Keratinocyte (primary cell): Measurements from ENCODE around the gene BICDL2. TPM values are rescaled to one million over a fixed set of nuclear protein-coding genes. Genes with fewer than 3 reads are reported as not detected.

Experiments
- DNase-seq: peaks from one replicate; pipeline ENCODE4 v3.0.0-alpha.2; 2011; ENCODE audit warnings: low read depth, missing footprints, low spot score
- FAIRE-seq: peaks from 2 replicates; lab custom pipeline; 2011; peaks lifted over from hg19 to GRCh38; lab: Jason Lieb, UNC
- H2AFZ ChIP-seq: 2 replicates; pipeline ENCODE4 v1.6.0; 2012; ENCODE audit warnings: low read length, control low read depth, inconsistent platforms; ENCODE audit not compliant: control insufficient read depth
- H3K27ac ChIP-seq: 2 replicates; pipeline ENCODE4 v1.5.1; 2011; ENCODE audit warnings: low read length; ENCODE audit not compliant: control insufficient read depth, insufficient read depth
- H3K27me3 ChIP-seq: 3 replicates; pipeline ENCODE4 v1.6.0; 2011; ENCODE audit warnings: low read length; ENCODE audit not compliant: control insufficient read depth, insufficient read depth; ENCODE audit errors: extremely low read depth
- H3K36me3 ChIP-seq, 2 experiments: 2 replicates in 1 of 2; 3 replicates in 1 of 2; pipeline ENCODE4 v1.5.1; 2011; ENCODE audit warnings: low read length in 2 of 2, mild to moderate bottlenecking in 1 of 2; ENCODE audit not compliant: control insufficient read depth in 2 of 2, insufficient read depth in 2 of 2; ENCODE audit errors: extremely low read depth in 1 of 2
- H3K4me1 ChIP-seq: 3 replicates; pipeline ENCODE4 v1.5.1; 2011; ENCODE audit warnings: low read length; ENCODE audit not compliant: control insufficient read depth, insufficient read depth; ENCODE audit errors: extremely low read depth
- H3K4me2 ChIP-seq: 3 replicates; pipeline ENCODE4 v1.6.0; 2011; ENCODE audit warnings: low read depth, low read length; ENCODE audit not compliant: control insufficient read depth, insufficient read depth; ENCODE audit errors: extremely low read depth
- H3K4me3 ChIP-seq, 3 experiments: fragments of 200-600 bp in 1 of 3; sonication (generic) in 1 of 3; 2 replicates in 2 of 3; 3 replicates in 1 of 3; pipeline ENCODE4 v1.5.1; 2011 to 2016; ENCODE audit warnings: low read length in 3 of 3, mild to moderate bottlenecking in 3 of 3, control low read depth in 2 of 3, inconsistent platforms in 1 of 3, low read depth in 1 of 3, mixed read lengths in 1 of 3, mixed run types in 1 of 3, moderate library complexity in 1 of 3; ENCODE audit not compliant: control insufficient read depth in 2 of 3, insufficient read depth in 2 of 3; ENCODE audit errors: extremely low read depth in 1 of 3
- H3K79me2 ChIP-seq: 2 replicates; pipeline ENCODE4 v1.6.0; 2012; ENCODE audit warnings: low read length; ENCODE audit not compliant: control insufficient read depth, insufficient read depth
- H3K9ac ChIP-seq: 3 replicates; pipeline ENCODE4 v1.6.0; 2011; ENCODE audit warnings: low read length; ENCODE audit not compliant: control insufficient read depth, insufficient read depth; ENCODE audit errors: extremely low read depth
- H3K9me1 ChIP-seq: 3 replicates; pipeline ENCODE4 v1.6.0; 2011; ENCODE audit warnings: low read length; ENCODE audit not compliant: control insufficient read depth, insufficient read depth; ENCODE audit errors: extremely low read depth
- H3K9me3 ChIP-seq: 2 replicates; pipeline ENCODE4 v1.5.1; 2012; ENCODE audit warnings: low read depth, low read length; ENCODE audit not compliant: control insufficient read depth
- H4K20me1 ChIP-seq: 3 replicates; pipeline ENCODE4 v1.6.0; 2011; ENCODE audit warnings: low read length; ENCODE audit not compliant: control insufficient read depth, insufficient read depth; ENCODE audit errors: extremely low read depth
- CTCF ChIP-seq, 3 experiments: IDR thresholded peaks in 1 of 3; conservative IDR thresholded peaks in 1 of 3; optimal IDR thresholded peaks in 1 of 3; 2 replicates in 2 of 3; 3 replicates in 1 of 3; pipeline versions ENCODE3 to v1.5.1; 2011; ENCODE audit warnings: low read length in 3 of 3, mild to moderate bottlenecking in 3 of 3, moderate library complexity in 2 of 3, control low read depth in 1 of 3, inconsistent platforms in 1 of 3; ENCODE audit not compliant: insufficient read depth in 2 of 3; ENCODE audit errors: extremely low read depth in 1 of 3
- EZH2 ChIP-seq: IDR thresholded peaks from one replicate; pipeline ENCODE4 v1.6.1; 2012; ENCODE audit warnings: inconsistent platforms, mild to moderate bottlenecking, low read length, moderate library complexity
- dilution Hi-C: fragments of 300-500 bp; cut with MboI; formaldehyde crosslinking; loops from one replicate; pipeline ENCODE4 v1.7.0; 2020; ENCODE audit warnings: low sequenced_read_pairs; ENCODE audit not compliant: extremely low pct_ligation_motif_present
- polyA plus RNA-seq, 5 experiments: library from polyadenylated mRNA; depleted of rRNA in 3 of 5; stranded (reverse) in 3 of 5; stranded (forward) in 1 of 5; unstranded in 1 of 5; fragments of >200 nt; gene quantifications; 1 replicate in 1 of 5; 2 replicates in 3 of 5; 3 replicates in 1 of 5; pipeline versions ENCODE4 v1.2.1 to v1.2.3, GENCODE V29; 2011 to 2012; ENCODE audit warnings: missing spikeins in 2 of 5, low read depth in 1 of 5, low replicate concordance in 1 of 5

BICDL2 gene
- polyA plus RNA-seq, 1 donor (not counting 4 experiments of a cell fraction or from before 2014, with no cell fraction given) = 1.3 TPM

GRCh38 chr16:3009568-3010390, 27.0 kb downstream of the BICDL2 start:
- peaks cover 14% of the 10 kb centered on the region for H3K4me1 ChIP-seq
- no peaks in the 10 kb centered on the region for H3K79me2 ChIP-seq
- H4K20me1 ChIP-seq = no peaks in the 10 kb centered on the region
- H3K27me3 ChIP-seq = peaks cover 35% of the 10 kb centered on the region
- H3K27ac ChIP-seq = no peak overlapping the region
- no peaks in the 10 kb centered on the region for H3K9me3 ChIP-seq
- H3K4me3 ChIP-seq = no peak overlapping the region
- H3K9me1 ChIP-seq = no peaks in the 10 kb centered on the region
- H3K36me3 ChIP-seq = no peaks in the 10 kb centered on the region
- TF ChIP-seq CTCF (optimal IDR thresholded peaks at IDR 0.05 in 1 of 3, IDR thresholded peaks at IDR 0.05 in 1 of 3, conservative IDR thresholded peaks at IDR 0.05 in 1 of 3; ENCODE audit: extremely low read depth in 1 of 3, insufficient read depth in 2 of 3, low read length in 3 of 3) (no peak), EZH2 (no peak)
- H3K4me2 ChIP-seq = peak overlapping the region; percentile 10
- H2AFZ ChIP-seq = no peak overlapping the region
- dilution Hi-C loops = no loop called here
- DNase-seq (no peak), FAIRE-seq (no peak)
- H3K9ac ChIP-seq = no peak overlapping the region

- H3K4me1 ChIP-seq = peaks cover 14% of the 10 kb centered on the region
- no peak overlapping the region for H3K9ac ChIP-seq
- H2AFZ ChIP-seq = no peak overlapping the region
- no peak for FAIRE-seq
- DNase-seq = no peak
- H3K36me3 ChIP-seq = no peaks in the 10 kb centered on the region
- dilution Hi-C loops = no loop called here
- H3K27me3 ChIP-seq = peaks cover 27% of the 10 kb centered on the region
- H3K4me3 ChIP-seq = no peak overlapping the region
- no peaks in the 10 kb centered on the region for H3K9me1 ChIP-seq
- H4K20me1 ChIP-seq = no peaks in the 10 kb centered on the region
- H3K9me3 ChIP-seq = no peaks in the 10 kb centered on the region
- H3K4me2 ChIP-seq = no peak overlapping the region
- TF ChIP-seq EZH2 (no peak), CTCF (optimal IDR thresholded peaks at IDR 0.05 in 1 of 3, IDR thresholded peaks at IDR 0.05 in 1 of 3, conservative IDR thresholded peaks at IDR 0.05 in 1 of 3; ENCODE audit: extremely low read depth in 1 of 3, insufficient read depth in 2 of 3, low read length in 3 of 3) (no peak)
- no peak overlapping the region for H3K27ac ChIP-seq
- no peaks in the 10 kb centered on the region for H3K79me2 ChIP-seq
Observed at GRCh38 chr16:3008690-3009037, 28.1 kb downstream of the BICDL2 start.
